ENCODE results near the gene NAP1L1.

- TF ChIP-seq CTCF (IDR thresholded peaks at IDR 0.05) (no peak), POLR2A (IDR thresholded peaks at IDR 0.05) (no peak)
These were observed 60.2 kb downstream of the NAP1L1 start for GRCh38 chr12:76024102-76024781.

All from heart left ventricle (tissue), 13 donors.